Measurements from ENCODE around the gene BTBD16.

BTBD16 gene

DNA sequence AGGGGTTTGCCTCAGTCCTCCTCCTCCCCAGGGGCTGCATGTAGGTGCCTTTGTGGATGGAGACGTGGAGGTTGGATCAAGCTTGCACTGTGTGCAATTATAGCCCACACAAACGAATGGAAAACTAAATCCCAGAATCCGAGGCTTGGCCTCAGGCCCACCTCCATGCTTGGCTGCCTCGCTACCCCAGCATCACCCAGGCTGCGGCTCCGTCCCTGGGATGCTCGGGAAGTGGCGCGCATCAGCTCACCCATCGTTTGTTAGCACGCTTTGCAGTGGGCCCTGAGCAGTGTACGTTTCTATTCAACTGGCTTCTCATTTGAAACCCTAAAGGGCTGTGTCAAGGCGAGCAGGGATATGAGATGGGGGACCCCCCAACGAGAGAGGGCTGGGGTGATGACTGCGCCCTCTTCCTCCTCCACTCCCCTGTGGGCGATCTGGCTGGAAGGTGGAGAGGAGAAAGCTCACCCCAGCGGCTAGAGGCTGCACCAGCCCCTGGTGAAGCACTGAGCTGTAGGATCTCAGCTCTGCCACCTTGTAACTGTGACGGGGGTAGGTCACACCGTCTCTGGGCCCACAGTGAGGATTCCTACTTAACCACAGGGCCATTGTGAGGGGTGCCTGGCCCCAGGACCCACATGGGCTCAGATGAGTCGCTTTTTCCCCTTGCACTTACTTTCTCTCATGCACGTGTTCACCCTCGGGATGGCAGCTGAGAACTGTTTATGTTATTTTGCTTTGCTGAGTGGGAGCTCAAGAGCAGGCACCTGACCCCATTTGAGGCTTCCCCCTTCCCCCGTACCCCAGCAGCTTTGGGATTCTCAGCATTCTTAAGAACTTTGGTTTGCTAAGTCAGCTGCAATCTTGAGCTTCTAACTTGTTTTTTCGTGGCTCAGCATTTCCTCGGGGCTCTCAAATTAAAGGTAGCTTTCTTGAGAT lies 12.7 kb upstream of the BTBD16 start:
- Histone ChIP-seq H3K4me3 (no peak overlapping the region), H4K20me1 (no peaks in the 10 kb centered on the region; a peak in 1 of 22 replicates), H3K9ac (peak overlapping the region in 2 of 11 experiments; percentile 17 to 24; a peak in 1 of 22 replicates), H3K27me3 (no peaks in the 10 kb centered on the region), H3K36me3 (peaks cover 0 to 29% (median 16%) of the 10 kb centered on the region in 11 experiments; a peak in 12 of 22 replicates), H3K4me1 (peaks cover 3 to 16% (median 11%) of the 10 kb centered on the region in 10 experiments; a peak in 15 of 20 replicates), H3K4me2 (peak overlapping the region in 8 of 11 experiments; percentile 22 to 57 (median 42); a peak in 15 of 22 replicates), H3K27ac (no peak overlapping the region), H3K9me3 (replicated peaks in 1 of 11) (peaks cover 21 to 25% (median 22%) of the 10 kb centered on the region in 11 experiments)
- no peak for TF ChIP-seq Cebpa-rat (IDR thresholded peaks at IDR 0.05)

- Histone ChIP-seq H3K27me3 (no peaks in the 10 kb centered on the region), H3K36me3 (peaks cover 0 to 22% (median 12%) of the 10 kb centered on the region in 11 experiments; a peak in 11 of 22 replicates), H3K4me3 (no peak overlapping the region), H3K27ac (no peak overlapping the region), H3K4me2 (peak overlapping the region in 8 of 11 experiments; percentile 22 to 57 (median 42); a peak in 11 of 22 replicates), H3K9ac (no peak overlapping the region), H4K20me1 (no peaks in the 10 kb centered on the region; a peak in 1 of 22 replicates), H3K4me1 (peaks cover 3 to 16% (median 11%) of the 10 kb centered on the region in 10 experiments; a peak in 15 of 20 replicates), H3K9me3 (replicated peaks in 1 of 11) (peaks cover 22 to 31% (median 28%) of the 10 kb centered on the region in 11 experiments)
- no peak for TF ChIP-seq Cebpa-rat (IDR thresholded peaks at IDR 0.05)
Measured at GRCh38 chr10:122259075-122259466, 12.0 kb upstream of the BTBD16 start.

GRCh38 chr10:122261584-122261983 lies 9.5 kb upstream of the BTBD16 start:
- Histone ChIP-seq H3K36me3 (peaks cover 0 to 4% (median 0%) of the 10 kb centered on the region in 11 experiments; a peak in 1 of 22 replicates), H3K27ac (no peak overlapping the region)

DNA sequence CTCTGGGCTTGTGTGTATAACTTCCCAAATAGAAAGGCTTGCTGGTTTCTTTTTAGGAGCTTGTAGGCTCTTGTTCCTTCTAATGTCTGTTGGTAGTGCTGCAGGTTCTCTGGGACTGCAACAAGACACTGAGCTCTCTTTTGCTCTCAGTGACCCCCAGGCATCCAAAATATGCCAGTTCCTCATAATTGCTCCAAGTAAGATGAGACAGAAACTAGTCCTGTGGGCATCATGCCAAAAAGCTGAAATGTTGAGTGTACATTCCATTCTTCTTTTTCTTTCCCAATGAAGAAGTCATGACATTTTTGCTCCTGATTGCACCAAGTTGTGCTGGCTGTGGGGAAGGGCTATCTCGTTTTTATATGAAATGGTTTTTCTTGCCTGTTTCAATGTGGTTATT lies 7.1 kb upstream of the BTBD16 start:
- Histone ChIP-seq H3K27ac (no peak overlapping the region), H4K20me1 (no peaks in the 10 kb centered on the region), H3K4me2 (no peak overlapping the region), H3K9ac (no peak overlapping the region), H3K4me1 (peaks cover 1 to 7% (median 3%) of the 10 kb centered on the region in 10 experiments; a peak in 13 of 20 replicates), H3K36me3 (peaks cover 0 to 4% (median 0%) of the 10 kb centered on the region in 11 experiments; a peak in 1 of 22 replicates), H3K9me3 (replicated peaks in 1 of 11) (peaks cover 22 to 31% (median 29%) of the 10 kb centered on the region in 11 experiments), H3K4me3 (no peak overlapping the region), H3K27me3 (no peaks in the 10 kb centered on the region)
- TF ChIP-seq Cebpa-rat (IDR thresholded peaks at IDR 0.05): no peak

More at GRCh38 chr10:122261584-122261983, 9.5 kb upstream of the BTBD16 start:
- Histone ChIP-seq H3K27me3 (no peaks in the 10 kb centered on the region), H3K4me2 (no peak overlapping the region), H3K9me3 (replicated peaks in 1 of 11) (peaks cover 22 to 31% (median 29%) of the 10 kb centered on the region in 11 experiments), H4K20me1 (no peaks in the 10 kb centered on the region), H3K9ac (no peak overlapping the region), H3K4me3 (no peak overlapping the region), H3K4me1 (peaks cover 3 to 21% (median 11%) of the 10 kb centered on the region in 10 experiments; a peak in 15 of 20 replicates)
- TF ChIP-seq Cebpa-rat (IDR thresholded peaks at IDR 0.05): no peak

- H4K20me1 ChIP-seq: no peaks in the 10 kb centered on the region
- no peak overlapping the region for H3K4me3 ChIP-seq
- H3K36me3 ChIP-seq: peaks cover 0 to 4% (median 0%) of the 10 kb centered on the region in 11 experiments; a peak in 1 of 22 replicates
- no peak for TF ChIP-seq Cebpa-rat (IDR thresholded peaks at IDR 0.05)
- H3K27ac ChIP-seq: no peak overlapping the region
- H3K4me2 ChIP-seq: no peak overlapping the region
- H3K4me1 ChIP-seq: peaks cover 0 to 5% (median 0%) of the 10 kb centered on the region in 10 experiments; a peak in 2 of 20 replicates
- no peak overlapping the region for H3K9ac ChIP-seq
- H3K9me3 ChIP-seq (replicated peaks in 1 of 11): peaks cover 22 to 31% (median 29%) of the 10 kb centered on the region in 11 experiments
- H3K27me3 ChIP-seq: no peaks in the 10 kb centered on the region
Measured at GRCh38 chr10:122264436-122264835, 6.7 kb upstream of the BTBD16 start.

GRCh38 chr10:122264931-122265330 lies 6.2 kb upstream of the BTBD16 start:
- no peaks in the 10 kb centered on the region for H4K20me1 ChIP-seq
- no peak overlapping the region for H3K9ac ChIP-seq
- no peak overlapping the region for H3K27ac ChIP-seq
- no peak overlapping the region for H3K4me2 ChIP-seq
- no peaks in the 10 kb centered on the region for H3K27me3 ChIP-seq
- H3K36me3 ChIP-seq: peaks cover 0 to 4% (median 0%) of the 10 kb centered on the region in 11 experiments; a peak in 1 of 22 replicates
- peaks cover 22 to 31% (median 29%) of the 10 kb centered on the region in 11 experiments for H3K9me3 ChIP-seq (replicated peaks in 1 of 11)
- TF ChIP-seq Cebpa-rat (IDR thresholded peaks at IDR 0.05): no peak
- H3K4me3 ChIP-seq: no peak overlapping the region
- peaks cover 0 to 5% (median 0%) of the 10 kb centered on the region in 10 experiments; a peak in 1 of 20 replicates for H3K4me1 ChIP-seq

DNA sequence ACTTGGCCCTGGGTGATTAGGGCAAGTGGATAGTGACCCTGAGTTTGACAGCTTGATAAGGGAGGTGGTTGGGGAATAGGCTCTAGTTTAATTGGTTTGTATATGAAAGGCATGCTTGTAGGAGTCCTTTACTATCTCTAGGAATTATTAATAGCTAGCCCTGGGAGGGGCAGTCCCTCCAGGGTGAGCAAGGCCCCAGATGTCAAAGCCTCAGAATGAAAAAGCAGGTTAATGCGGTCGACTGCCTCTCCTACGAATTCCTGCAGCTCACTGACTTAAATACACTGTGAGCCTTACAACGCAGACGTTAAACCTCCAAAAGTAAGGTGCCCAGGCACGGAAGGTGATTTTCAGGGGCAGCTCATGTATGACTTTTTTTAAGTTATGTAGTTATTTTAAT lies 5.2 kb upstream of the BTBD16 start:
- Histone ChIP-seq H3K4me1 (peaks cover 0 to 7% (median 1%) of the 10 kb centered on the region in 10 experiments; a peak in 10 of 20 replicates), H4K20me1 (no peaks in the 10 kb centered on the region), H3K27me3 (no peaks in the 10 kb centered on the region), H3K4me2 (no peak overlapping the region), H3K4me3 (no peak overlapping the region), H3K9me3 (replicated peaks in 1 of 11) (peaks cover 22 to 31% (median 29%) of the 10 kb centered on the region in 11 experiments), H3K36me3 (peaks cover 0 to 4% (median 0%) of the 10 kb centered on the region in 11 experiments; a peak in 1 of 22 replicates), H3K27ac (no peak overlapping the region), H3K9ac (no peak overlapping the region)
- TF ChIP-seq Cebpa-rat (IDR thresholded peaks at IDR 0.05): no peak

- H3K27ac ChIP-seq: no peak overlapping the region
- no peak for TF ChIP-seq Cebpa-rat (IDR thresholded peaks at IDR 0.05)
Measured at GRCh38 chr10:122267849-122268737, 3.0 kb upstream of the BTBD16 start.

More at GRCh38 chr10:122267849-122268737, 3.0 kb upstream of the BTBD16 start:
- no peaks in the 10 kb centered on the region for H4K20me1 ChIP-seq
- H3K36me3 ChIP-seq: no peaks in the 10 kb centered on the region
- H3K4me3 ChIP-seq: no peak overlapping the region
- peaks cover 0 to 12% (median 6%) of the 10 kb centered on the region in 10 experiments; a peak in 10 of 20 replicates for H3K4me1 ChIP-seq
- H3K9ac ChIP-seq: no peak overlapping the region
- no peak overlapping the region for H3K4me2 ChIP-seq
- no peaks in the 10 kb centered on the region for H3K27me3 ChIP-seq
- H3K9me3 ChIP-seq (replicated peaks in 1 of 11): peaks cover 2 to 11% (median 9%) of the 10 kb centered on the region in 11 experiments; a peak in 19 of 22 replicates
